ENCODE data around the gene ANAPC15. TPM values are rescaled to one million over a fixed set of nuclear protein-coding genes. Genes with fewer than 3 reads are reported as not detected.
A peak's percentile ranks its signal among the peaks of the same experiment; 100 is the strongest.

The ANAPC15 gene
- total and polyA plus RNA-seq, 9 of the 15 experiments (the other 6 are each of a cell fraction or from before 2014, with no cell fraction given), result 53.0 to 254 (median 75.7) TPM

- Histone ChIP-seq H3K9ac (ENCODE audit: insufficient read depth in 1 of 2, low read depth in 2 of 2, low read length in 2 of 2) (peak overlapping the region; percentile 96 to 98), H2AFZ (ENCODE audit: low read depth, low read length) (peak overlapping the region; percentile 69), H3K36me3 (ENCODE audit: control insufficient read depth, insufficient read depth, low read length) (peaks cover 45% of the 10 kb centered on the region), H4K20me1 (replicated peaks; ENCODE audit: control insufficient read depth, insufficient read depth, low read length) (no peaks in the 10 kb centered on the region), H3K79me2 (ENCODE audit: control insufficient read depth, insufficient read depth, low read length) (peaks cover 43% of the 10 kb centered on the region), H3K9me1 (ENCODE audit: control insufficient read depth, insufficient read depth, low read length) (no peaks in the 10 kb centered on the region), H3K4me3 (peak overlapping the region; percentile 77), H3K27me3 (ENCODE audit: control insufficient read depth in 2 of 2, insufficient read depth in 2 of 2, low read length in 2 of 2) (no peaks in the 10 kb centered on the region), H3K9me3 (replicated peaks; ENCODE audit: control insufficient read depth, insufficient read depth, low read depth, low read length) (no peaks in the 10 kb centered on the region), H3K4me1 (replicated peaks in 1 of 2; ENCODE audit: control insufficient read depth in 2 of 2, insufficient read depth in 2 of 2, low read length in 2 of 2) (peaks cover 14 to 39% of the 10 kb centered on the region in 2 experiments), H3K4me2 (ENCODE audit: insufficient read depth, low read length) (peak overlapping the region; percentile 95), H3K27ac (ENCODE audit: extremely low read depth, low read depth, low read length) (peak overlapping the region; percentile 95)
- in situ Hi-C loops (cut with MboI) (no loop called here), intact Hi-C loops (cut with micrococcal nuclease) (loop anchor here (5.0 kb wide), 1 partner anchor 330 kb away; the partner anchor contains the start of gene CLPB)
- CTCF ChIA-PET (ENCODE audit: low intra/inter-chr PET ratio), result no interaction called here
- ATAC-seq (no peak), FAIRE-seq (no peak), DNase-seq (ENCODE audit: extremely low read depth in 1 of 4, low spot score in 3 of 4) (no peak)
- BruUV-seq (replicated peaks), result no TSS peak
- POLR2A ChIA-PET, result interaction anchor here (0.6 to 3.4 kb wide), 7 partner anchors 9 to 104 kb away, joined by 3 to 21 read pairs (median 13); partner anchors contain the start of gene ANAPC15
- WGBS (ENCODE audit: insufficient coverage, low coverage, missing lambda C conversion rate), result 0% methylated on average over 9 of the region's 9 CpGs
- TF ChIP-seq PHTF2 (CRISPR knock-in tag; IDR thresholded peaks at IDR 0.05) (no peak), E2F8 (IDR thresholded peaks at IDR 0.05; ENCODE audit: low read depth, partially characterized antibody) (no peak), SIN3A (IDR thresholded peaks at IDR 0.05; ENCODE audit: borderline replicate concordance in 2 of 2, control insufficient read depth in 1 of 2, low read depth in 2 of 2, low read length in 2 of 2) (peak in 1 of 2 experiments; percentile 56; a peak in 1 of 4 replicates), GATAD2A (IDR thresholded peaks at IDR 0.05) (no peak), L3MBTL2 (IDR thresholded peaks at IDR 0.05) (no peak), POLR2H (tag; IDR thresholded peaks at IDR 0.05; ENCODE audit: low read depth) (no peak), TARDBP (IDR thresholded peaks at IDR 0.05) (no peak), CCNT2 (IDR thresholded peaks at IDR 0.05; ENCODE audit: borderline replicate concordance, extremely low read depth, insufficient read length, low read depth, low read length) (no peak), CEBPG (CRISPR knock-in tag; IDR thresholded peaks at IDR 0.05) (no peak), CEBPG (tag; conservative IDR thresholded peaks at IDR 0.05 in 1 of 2, IDR thresholded peaks at IDR 0.05 in 1 of 2) (no peak), ZNF584 (CRISPR knock-in tag; IDR thresholded peaks at IDR 0.05; ENCODE audit: low read depth) (no peak), HDAC3 (IDR thresholded peaks at IDR 0.05; ENCODE audit: borderline replicate concordance, partially characterized antibody) (peak; percentile 15), NCOA2 (IDR thresholded peaks at IDR 0.05; ENCODE audit: partially characterized antibody in 2 of 2) (no peak), PTBP1 (IDR thresholded peaks at IDR 0.05; ENCODE audit: low read depth, low read length) (no peak), ZNF263 (CRISPR knock-in tag; IDR thresholded peaks at IDR 0.05; ENCODE audit: borderline replicate concordance) (peak; percentile 37; the same call in 1 of the 2 replicates), SP1 (CRISPR knock-in tag; IDR thresholded peaks at IDR 0.05) (no peak), FOXO4 (CRISPR knock-in tag; IDR thresholded peaks at IDR 0.05) (no peak)
- TF ChIP-seq, protein P1, sequence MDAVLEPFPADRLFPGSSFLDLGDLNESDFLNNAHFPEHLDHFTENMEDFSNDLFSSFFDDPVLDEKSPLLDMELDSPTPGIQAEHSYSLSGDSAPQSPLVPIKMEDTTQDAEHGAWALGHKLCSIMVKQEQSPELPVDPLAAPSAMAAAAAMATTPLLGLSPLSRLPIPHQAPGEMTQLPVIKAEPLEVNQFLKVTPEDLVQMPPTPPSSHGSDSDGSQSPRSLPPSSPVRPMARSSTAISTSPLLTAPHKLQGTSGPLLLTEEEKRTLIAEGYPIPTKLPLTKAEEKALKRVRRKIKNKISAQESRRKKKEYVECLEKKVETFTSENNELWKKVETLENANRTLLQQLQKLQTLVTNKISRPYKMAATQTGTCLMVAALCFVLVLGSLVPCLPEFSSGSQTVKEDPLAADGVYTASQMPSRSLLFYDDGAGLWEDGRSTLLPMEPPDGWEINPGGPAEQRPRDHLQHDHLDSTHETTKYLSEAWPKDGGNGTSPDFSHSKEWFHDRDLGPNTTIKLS (IDR thresholded peaks at IDR 0.05; ENCODE audit: borderline replicate concordance, low read depth), result 0 out of 2 replicates have a peak, but pooled peaks have one; percentile 7
Observed at GRCh38 chr11:72102631-72102945, 9.9 kb downstream of the ANAPC15 start.
